Activated CD8-positive, alpha-beta memory T cell treated with anti-CD3 and anti-CD28 coated beads, Interleukin-2, amount 10 ng/mL, durations not matched to agents 7 days and 5 days (primary cell): ENCODE measurements around the gene INTS3. TPM values are rescaled to one million over a fixed set of nuclear protein-coding genes. Genes with fewer than 3 reads are reported as not detected.
"Not testable (repeated sequence)": the region's sequence is repeated elsewhere in the genome, so short reads cannot be mapped to it uniquely, and the experiment has no call there.

Experiments
- ATAC-seq: fragments of 150-1000 bp; cut with Tn5 transposase; one replicate; pipeline ENCODE4 v1.10.0; 2021; ENCODE audit warnings: moderate library complexity
- CTCF ChIA-PET: fragments of 350-600 bp; sonication (Branson Sonifier 250); formaldehyde crosslinking; loops from one replicate; lab custom pipeline; 2021; ENCODE audit warnings: antibody characterized with exemption; lab: Charles Lee
- DNase-seq: peaks from one replicate; pipeline ENCODE4 v3.0.0-alpha.2; 2020
- H3K27ac Mint-ChIP-seq: one replicate; pipeline ENCODE4 v1.8.0; 2021; ENCODE audit warnings: mild to moderate bottlenecking, mixed read lengths
- H3K27me3 Mint-ChIP-seq: one replicate; pipeline ENCODE4 v1.8.0; 2021; ENCODE audit warnings: mixed read lengths
- H3K36me3 Mint-ChIP-seq: one replicate; pipeline ENCODE4 v1.8.0; 2021; ENCODE audit warnings: mild to moderate bottlenecking, mixed read lengths
- H3K4me1 Mint-ChIP-seq: one replicate; pipeline ENCODE4 v1.8.0; 2021; ENCODE audit warnings: mixed read lengths
- H3K4me3 Mint-ChIP-seq: one replicate; pipeline ENCODE4 v1.8.0; 2021; ENCODE audit warnings: mild to moderate bottlenecking, moderate library complexity, mixed read lengths
- H3K9me3 Mint-ChIP-seq: one replicate; pipeline ENCODE4 v1.8.0; 2022; ENCODE audit warnings: low read depth, mixed read lengths
- total RNA-seq, 2 experiments: library from RNA; stranded (reverse); gene quantifications; one replicate each; pipeline ENCODE4 v1.2.3, GENCODE V29; 2021

INTS3 gene
- total RNA-seq, 2 experiments from 2014 or later: 50.2 to 51.5 TPM

DNA sequence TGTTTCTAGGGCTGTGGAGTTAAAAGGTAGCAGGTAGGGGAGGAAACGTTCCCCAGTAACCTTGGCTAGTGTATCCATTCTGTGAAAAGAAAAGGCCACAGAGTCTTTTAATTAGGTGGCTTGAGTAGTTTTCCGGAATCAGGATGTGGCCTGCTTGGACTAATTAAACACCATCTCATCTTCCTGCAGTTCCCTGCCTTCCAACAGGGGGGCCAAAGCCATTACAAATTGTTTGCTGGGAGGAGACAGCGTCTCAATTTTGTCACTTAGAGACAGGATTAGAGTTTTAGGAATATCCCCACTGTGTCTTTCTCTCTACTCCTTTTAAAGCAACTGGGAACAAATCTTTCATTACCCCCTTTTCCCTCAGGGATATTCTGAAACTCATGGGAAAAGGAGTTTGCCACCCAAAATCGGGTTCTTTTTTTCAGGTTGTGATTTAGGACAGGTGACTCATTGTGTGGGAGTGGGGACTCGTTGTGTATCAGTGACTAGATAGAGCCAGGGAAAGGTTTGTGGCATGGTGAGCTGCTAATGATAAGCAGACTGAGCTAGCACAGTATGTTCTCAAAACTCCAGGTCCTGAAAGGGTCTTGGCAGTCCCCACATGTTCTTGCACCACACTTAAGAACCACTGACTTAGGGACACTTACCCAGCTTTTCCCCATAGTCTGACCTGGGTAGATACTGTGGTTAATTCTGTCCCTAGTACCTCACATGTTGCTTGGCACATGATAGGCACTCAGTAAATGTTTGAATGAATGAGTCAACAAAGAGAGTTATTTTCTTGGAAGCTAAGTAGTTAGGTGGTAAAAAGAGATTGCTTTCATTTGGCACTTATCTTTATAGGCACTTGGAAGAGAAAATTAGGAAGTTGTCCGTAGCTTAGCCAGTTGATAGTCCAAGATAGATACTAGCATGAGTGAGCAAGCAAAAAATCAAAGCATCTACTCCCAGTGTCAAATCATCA lies 22.5 kb downstream of the INTS3 start:
- Mint-ChIP-seq H3K4me1 (peaks cover 5% of the 10 kb centered on the region), H3K27ac (no peak overlapping the region), H3K9me3 (no peaks in the 10 kb centered on the region), H3K27me3 (no peaks in the 10 kb centered on the region), H3K36me3 (peaks cover 37% of the 10 kb centered on the region), H3K4me3 (no peak overlapping the region)
- CTCF ChIA-PET: interaction anchor here (0.6 to 2.9 kb wide), 5 partner anchors 23 to 239 kb away, joined by 3 to 9 read pairs (median 3); partner anchors contain the start of gene INTS3
- ATAC-seq (no peak), DNase-seq (no peak)

DNA sequence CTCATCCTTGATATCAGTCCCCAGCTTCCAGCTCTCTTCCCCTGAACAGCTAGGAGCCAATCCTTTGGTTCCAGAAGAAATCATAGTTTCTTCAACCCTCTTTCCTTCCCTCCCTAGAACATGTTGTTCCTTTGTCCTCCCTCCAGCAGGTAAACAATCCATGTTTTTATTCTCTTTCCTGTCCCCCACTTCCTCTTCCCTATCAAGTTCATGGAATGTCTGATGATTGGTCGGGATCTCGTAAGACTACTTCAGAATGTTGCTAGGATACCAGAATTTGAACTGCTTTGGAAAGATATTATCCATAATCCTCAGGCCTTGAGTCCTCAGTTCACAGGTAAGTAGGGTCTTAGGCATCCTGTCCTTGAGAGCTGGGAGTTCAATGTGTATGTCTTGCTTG lies 24.2 kb downstream of the INTS3 start:
- Mint-ChIP-seq H3K4me1 (peaks cover 5% of the 10 kb centered on the region), H3K36me3 (peaks cover 34% of the 10 kb centered on the region), H3K27ac (no peak overlapping the region), H3K4me3 (no peak overlapping the region), H3K9me3 (no peaks in the 10 kb centered on the region), H3K27me3 (no peaks in the 10 kb centered on the region)
- ATAC-seq (no peak), DNase-seq (no peak)
- CTCF ChIA-PET: interaction anchor here (1.0 to 1.5 kb wide), 3 partner anchors 72 to 80 kb away, joined by 3 to 6 read pairs (median 3); no protein-coding TSS in a partner anchor

DNA sequence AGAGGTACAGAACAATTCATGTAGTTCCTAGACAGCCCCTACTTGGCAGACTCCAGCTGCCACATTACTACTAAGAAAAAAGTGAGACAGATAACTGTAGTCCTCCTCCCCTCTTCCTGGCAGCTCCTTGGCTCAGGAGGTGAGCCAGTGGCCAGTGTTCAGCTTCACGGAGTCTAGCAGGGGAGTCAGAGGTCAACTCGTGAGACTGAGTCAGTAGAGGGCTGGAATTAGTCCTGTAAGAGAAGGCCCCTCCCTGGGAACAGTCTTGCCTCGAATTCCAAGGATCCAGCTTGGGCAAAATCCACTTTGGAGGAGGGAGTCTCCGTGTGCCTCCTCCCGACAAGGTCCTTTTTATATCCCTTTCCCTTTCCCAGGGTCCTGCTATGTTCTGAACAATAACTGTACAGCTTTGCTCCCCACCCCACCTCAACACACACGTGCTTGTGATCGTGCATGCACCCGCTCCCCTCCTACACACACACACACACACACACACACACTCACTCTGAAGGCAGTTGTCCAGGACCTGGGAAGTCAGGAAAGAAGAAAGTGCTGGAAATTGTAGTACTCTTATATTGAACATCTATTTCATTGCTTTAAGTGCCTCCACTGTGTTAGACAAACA lies 24.8 kb downstream of the INTS3 start:
- CTCF ChIA-PET: interaction anchor here (1.4 to 1.5 kb wide), 2 partner anchors 73 to 80 kb away, joined by 3 to 6 read pairs; no protein-coding TSS in a partner anchor

DNA sequence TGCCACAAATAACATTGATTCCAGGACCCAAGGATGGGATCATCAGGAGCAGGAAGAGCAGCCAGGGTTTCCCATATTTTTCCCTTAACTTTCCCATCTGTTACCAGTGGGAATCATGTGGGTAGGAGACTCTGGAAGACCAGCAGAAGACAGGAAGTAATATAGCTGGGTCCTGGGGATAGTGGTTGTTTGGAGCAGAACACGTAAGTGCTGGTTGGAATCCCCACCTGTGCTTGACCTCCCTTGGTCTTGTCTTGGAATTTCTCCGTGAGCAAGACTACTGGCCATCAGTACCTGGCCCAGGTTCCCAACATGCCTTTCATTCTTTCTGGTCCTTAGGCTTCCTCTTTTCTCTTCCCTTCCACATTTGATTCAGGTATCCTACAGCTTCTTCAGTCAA lies 26.4 kb downstream of the INTS3 start:
- Mint-ChIP-seq H3K36me3 (peaks cover 34% of the 10 kb centered on the region), H3K4me3 (no peak overlapping the region), H3K9me3 (no peaks in the 10 kb centered on the region), H3K4me1 (peaks cover 4% of the 10 kb centered on the region), H3K27me3 (no peaks in the 10 kb centered on the region), H3K27ac (no peak overlapping the region)
- no peak for ATAC-seq
- DNase-seq: no peak
- CTCF ChIA-PET: interaction anchor here (1.2 to 1.6 kb wide), 2 partner anchors 42 to 49 kb away, joined by 3 to 4 read pairs; no protein-coding TSS in a partner anchor

More for the DNA sequence above, 24.8 kb downstream of the INTS3 start:
- no peaks in the 10 kb centered on the region for H3K27me3 Mint-ChIP-seq
- DNase-seq (no peak), ATAC-seq (no peak)
- H3K4me1 Mint-ChIP-seq: peaks cover 5% of the 10 kb centered on the region
- H3K9me3 Mint-ChIP-seq: no peaks in the 10 kb centered on the region
- H3K27ac Mint-ChIP-seq: no peak overlapping the region
- H3K4me3 Mint-ChIP-seq: no peak overlapping the region
- peaks cover 34% of the 10 kb centered on the region for H3K36me3 Mint-ChIP-seq

DNA sequence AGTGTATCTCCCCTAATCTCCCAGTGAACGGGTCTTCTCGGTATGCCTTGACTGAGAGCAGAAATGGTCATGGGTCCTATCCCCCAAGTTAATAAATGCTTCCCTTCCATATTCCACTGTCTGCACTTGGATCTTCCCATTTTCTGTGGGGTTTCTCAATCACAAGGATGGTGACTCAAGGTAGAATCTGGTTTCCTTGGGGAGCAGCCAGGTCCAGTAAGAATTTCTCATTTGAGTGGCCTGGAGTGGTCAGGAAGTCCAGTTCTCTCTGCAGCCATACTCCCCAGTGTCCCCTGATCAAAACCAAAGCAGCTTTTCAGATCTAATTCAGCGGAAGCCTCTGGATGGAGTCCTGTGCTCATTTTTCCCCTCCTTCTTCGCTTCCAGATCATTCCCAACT lies 32.6 kb downstream of the INTS3 start:
- CTCF ChIA-PET: interaction anchor here (1.2 kb wide), 1 partner anchor 25 kb away, joined by 3 read pairs; no protein-coding TSS in a partner anchor
- Mint-ChIP-seq H3K9me3 (no peaks in the 10 kb centered on the region), H3K27ac (no peak overlapping the region), H3K27me3 (no peaks in the 10 kb centered on the region), H3K36me3 (peaks cover 31% of the 10 kb centered on the region), H3K4me3 (no peak overlapping the region), H3K4me1 (no peaks in the 10 kb centered on the region)
- ATAC-seq: no peak
- DNase-seq: no peak

DNA sequence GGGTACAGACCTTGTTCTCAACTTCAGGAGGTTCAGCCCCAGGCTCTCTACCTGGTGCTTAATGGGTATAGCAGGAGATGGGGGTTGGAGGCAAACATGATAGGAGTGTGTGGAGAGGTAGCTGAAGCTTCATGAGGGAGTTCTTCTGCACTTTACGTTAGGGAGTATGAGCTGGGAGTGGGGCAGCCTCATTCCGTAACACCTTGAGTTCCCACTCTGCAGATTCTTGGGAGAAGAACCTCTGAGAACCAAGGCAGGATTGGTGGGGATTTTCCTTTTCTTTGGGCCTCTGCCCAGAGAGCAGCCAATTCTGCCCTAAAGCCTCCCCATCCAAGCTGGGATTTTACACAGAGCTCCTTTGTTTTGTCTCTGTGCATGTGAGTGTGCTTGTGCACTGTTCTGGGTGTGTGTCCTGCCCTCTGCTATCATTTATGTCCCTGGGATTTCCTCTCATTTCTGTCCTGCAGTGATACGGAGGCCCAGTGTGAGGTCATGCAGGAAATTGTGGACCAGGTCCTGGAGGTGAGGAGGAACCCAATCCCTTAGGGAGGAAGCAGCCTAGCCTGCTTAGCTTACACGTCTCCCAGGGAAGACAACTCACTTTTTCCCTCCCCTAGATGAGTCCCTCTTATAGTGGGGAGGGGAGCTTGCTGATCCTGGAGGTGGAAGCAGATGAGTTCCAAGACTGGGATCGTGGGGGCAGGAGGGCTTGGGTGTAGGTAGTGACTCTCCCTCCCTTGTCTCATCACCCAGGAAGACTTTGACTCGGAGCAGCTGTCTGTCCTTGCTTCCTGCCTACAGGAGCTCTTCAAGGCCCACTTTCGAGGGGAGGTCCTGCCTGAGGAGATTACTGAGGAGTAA lies 35.7 kb downstream of the INTS3 start:
- DNase-seq: no peak
- no peaks in the 10 kb centered on the region for H3K9me3 Mint-ChIP-seq

DNA sequence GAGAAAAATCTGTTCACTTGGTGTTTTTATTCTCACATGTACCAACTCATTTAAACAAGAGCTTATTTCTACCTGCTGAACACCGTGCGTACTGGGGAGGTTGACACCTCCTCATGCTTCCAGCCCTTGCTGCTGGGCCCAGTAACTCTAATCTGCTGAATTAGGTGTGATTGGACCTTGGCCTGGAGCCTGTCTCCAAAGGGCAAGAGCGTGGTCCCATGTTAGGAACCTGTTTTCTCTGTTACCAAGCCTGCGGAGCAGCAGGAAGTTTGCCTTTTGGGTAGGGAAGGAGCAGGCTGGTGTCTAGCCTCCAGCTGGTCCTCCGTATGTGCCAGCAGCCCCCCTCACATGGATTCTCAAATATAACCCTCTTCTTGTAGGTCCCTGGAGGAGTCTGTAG lies 36.5 kb downstream of the INTS3 start:
- no peak for ATAC-seq
- CTCF ChIA-PET: interaction anchor here (0.7 to 1.3 kb wide), 2 partner anchors 19 to 253 kb away, joined by 3 read pairs; no protein-coding TSS in a partner anchor
- Mint-ChIP-seq H3K27me3 (no peaks in the 10 kb centered on the region), H3K4me3 (no peak overlapping the region), H3K4me1 (no peaks in the 10 kb centered on the region), H3K27ac (no peak overlapping the region), H3K36me3 (peaks cover 40% of the 10 kb centered on the region), H3K9me3 (no peaks in the 10 kb centered on the region)
- no peak for DNase-seq

More for the DNA sequence above, 35.7 kb downstream of the INTS3 start:
- Mint-ChIP-seq H3K36me3 (peaks cover 37% of the 10 kb centered on the region), H3K4me3 (no peak overlapping the region), H3K4me1 (no peaks in the 10 kb centered on the region), H3K27me3 (no peaks in the 10 kb centered on the region), H3K27ac (no peak overlapping the region)
- CTCF ChIA-PET: interaction anchor here (0.7 to 1.3 kb wide), 4 partner anchors 12 to 252 kb away, joined by 3 to 4 read pairs (median 4); partner anchors contain the start of gene SLC27A3
- ATAC-seq: no peak

DNA sequence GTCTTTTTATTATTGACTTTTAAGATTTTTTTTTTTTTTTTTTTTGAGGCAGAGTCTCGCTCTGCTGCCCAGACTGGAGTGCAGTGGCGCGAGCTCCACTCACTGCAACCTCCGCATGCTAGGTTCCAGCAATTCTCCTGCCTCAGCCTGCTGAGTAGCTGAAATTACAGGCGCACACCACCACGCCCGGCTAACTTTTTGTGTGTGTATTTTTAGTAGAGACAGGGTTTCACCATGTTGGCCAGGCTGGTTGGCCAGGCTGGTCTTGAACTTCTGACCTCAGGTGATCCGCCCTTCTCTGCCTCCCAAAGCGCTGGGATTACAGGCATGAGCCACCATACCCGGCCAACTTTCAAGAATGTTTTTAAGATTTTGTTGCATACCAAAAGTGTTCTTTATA lies 38.8 kb downstream of the INTS3 start:
- peaks cover 34% of the 10 kb centered on the region for H3K36me3 Mint-ChIP-seq
- not testable (repeated sequence) for H3K4me3 Mint-ChIP-seq, H3K27me3 Mint-ChIP-seq, ATAC-seq, H3K4me1 Mint-ChIP-seq, H3K9me3 Mint-ChIP-seq, DNase-seq, H3K27ac Mint-ChIP-seq
- CTCF ChIA-PET: interaction anchor here (0.7 to 2.1 kb wide), 2 partner anchors 30 to 194 kb away, joined by 3 to 5 read pairs; no protein-coding TSS in a partner anchor

DNA sequence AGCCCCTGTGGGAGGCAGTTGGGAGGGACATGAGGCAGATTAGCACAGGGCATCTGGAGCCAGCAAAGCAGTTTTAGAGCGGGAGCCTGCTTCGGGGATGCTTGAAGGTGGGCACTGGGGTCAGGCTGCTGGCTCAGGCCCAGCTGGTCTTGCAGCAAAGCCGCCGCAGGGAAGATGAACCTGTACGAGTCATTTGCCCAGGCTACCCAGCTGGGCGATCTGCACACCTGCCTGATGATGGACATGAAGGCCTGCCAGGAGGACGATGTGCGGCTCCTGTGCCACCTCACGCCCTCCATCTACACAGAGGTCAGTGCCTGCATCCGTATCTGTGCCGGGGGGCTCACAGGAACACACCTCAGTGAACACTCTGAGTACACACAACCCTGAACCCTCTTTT lies 39.7 kb downstream of the INTS3 start:
- Mint-ChIP-seq H3K4me3 (no peak overlapping the region), H3K4me1 (no peaks in the 10 kb centered on the region), H3K36me3 (peaks cover 32% of the 10 kb centered on the region), H3K27me3 (no peaks in the 10 kb centered on the region), H3K27ac (no peak overlapping the region), H3K9me3 (no peaks in the 10 kb centered on the region)
- DNase-seq: no peak
- ATAC-seq: no peak
- CTCF ChIA-PET: interaction anchor here (0.7 to 2.1 kb wide), 2 partner anchors 29 to 195 kb away, joined by 3 to 5 read pairs; no protein-coding TSS in a partner anchor

DNA sequence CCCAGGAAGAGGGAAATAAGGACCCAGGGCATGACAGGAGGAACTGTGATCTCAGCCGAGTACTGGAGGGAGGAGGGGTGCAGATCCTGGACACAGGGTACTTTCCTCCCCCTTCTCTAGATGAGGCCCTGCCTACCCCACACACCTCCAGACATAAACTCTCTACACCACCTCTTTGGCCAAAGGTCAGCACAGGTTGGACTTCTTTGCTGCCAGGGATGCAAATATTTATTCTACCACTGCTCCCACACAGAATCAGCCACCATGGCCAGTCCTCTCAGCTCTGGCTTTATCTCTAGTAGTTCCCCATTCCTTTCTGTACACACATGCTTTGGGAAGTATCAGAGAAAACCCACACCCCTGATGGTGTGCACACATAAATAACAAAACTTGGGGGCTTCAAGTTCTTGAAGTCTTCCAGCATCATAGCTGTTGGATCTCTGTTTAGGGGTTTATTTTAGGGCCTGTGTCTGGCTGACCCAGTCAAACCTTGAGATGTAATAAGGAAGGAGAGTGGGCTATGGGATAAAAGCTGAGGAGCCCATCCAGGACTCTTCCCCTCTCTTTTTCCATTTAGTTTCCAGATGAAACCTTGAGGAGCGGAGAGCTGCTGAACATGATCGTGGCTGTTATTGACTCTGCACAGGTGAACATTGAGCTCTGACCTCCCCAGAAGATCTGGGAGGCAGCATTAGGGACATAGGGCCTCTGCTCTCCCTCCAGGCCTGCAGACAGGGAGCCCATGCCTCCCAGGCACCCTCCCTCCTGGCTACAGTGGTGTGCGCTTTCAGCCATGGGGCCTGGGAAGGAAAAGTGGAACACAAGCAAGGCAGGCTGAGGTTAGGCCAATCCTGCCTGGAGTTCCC lies 40.7 kb downstream of the INTS3 start:
- DNase-seq: no peak
- Mint-ChIP-seq H3K27ac (no peak overlapping the region), H3K4me1 (peaks cover 7% of the 10 kb centered on the region), H3K27me3 (no peaks in the 10 kb centered on the region), H3K36me3 (peaks cover 26% of the 10 kb centered on the region), H3K4me3 (no peak overlapping the region), H3K9me3 (no peaks in the 10 kb centered on the region)
- CTCF ChIA-PET: no interaction called here
- no peak for ATAC-seq

DNA sequence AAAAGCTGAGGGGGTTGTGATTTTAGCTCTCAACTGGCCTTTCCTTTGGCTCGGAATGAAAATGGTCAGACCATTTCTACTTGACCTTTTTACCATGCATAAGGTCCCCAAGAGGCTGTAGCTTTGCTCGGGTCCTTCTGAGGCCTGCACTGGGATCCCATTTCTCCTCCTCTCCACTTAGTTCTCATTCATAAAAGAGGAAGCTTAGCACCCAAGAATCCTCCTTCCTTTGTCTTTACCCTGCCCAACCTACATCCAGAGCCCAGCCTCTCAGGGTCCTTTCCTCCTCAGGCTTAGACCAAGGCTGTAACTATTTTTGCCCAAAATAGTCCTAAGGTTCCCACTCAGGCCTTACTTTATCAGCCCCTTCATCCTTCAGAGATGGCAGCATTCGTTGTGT lies 41.4 kb downstream of the INTS3 start:
- DNase-seq: no peak
- H3K4me1 Mint-ChIP-seq: peaks cover 14% of the 10 kb centered on the region
- peaks cover 24% of the 10 kb centered on the region for H3K36me3 Mint-ChIP-seq
- H3K9me3 Mint-ChIP-seq: no peaks in the 10 kb centered on the region
- H3K27me3 Mint-ChIP-seq: no peaks in the 10 kb centered on the region
- ATAC-seq: no peak
- CTCF ChIA-PET: no interaction called here
- no peak overlapping the region for H3K4me3 Mint-ChIP-seq
- peak overlapping the region; percentile 8 for H3K27ac Mint-ChIP-seq

DNA sequence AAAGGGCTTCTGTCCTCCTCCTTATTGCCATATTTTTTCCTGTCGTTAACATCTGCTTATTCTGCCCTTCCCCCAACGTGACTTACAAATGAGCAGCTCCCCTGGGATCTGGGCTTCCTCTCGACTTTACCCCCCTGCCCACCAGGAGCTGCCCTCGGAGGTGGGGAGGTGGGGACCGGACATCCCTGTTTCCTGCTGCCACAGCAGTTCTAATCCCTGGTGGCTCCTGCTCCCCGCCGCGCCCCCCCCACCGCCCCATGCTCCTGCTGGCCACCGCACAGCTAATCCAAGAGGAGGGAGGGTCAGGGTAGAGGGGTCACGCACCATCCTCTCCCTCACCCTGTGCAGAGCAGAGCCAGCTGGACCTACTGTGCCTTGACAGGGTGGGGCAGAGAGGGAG lies 42.9 kb downstream of the INTS3 start:
- H3K4me3 Mint-ChIP-seq: no peak overlapping the region
- H3K36me3 Mint-ChIP-seq: peaks cover 17% of the 10 kb centered on the region
- no peaks in the 10 kb centered on the region for H3K27me3 Mint-ChIP-seq
- no peak for DNase-seq
- peaks cover 25% of the 10 kb centered on the region for H3K4me1 Mint-ChIP-seq
- CTCF ChIA-PET: no interaction called here
- H3K27ac Mint-ChIP-seq: no peak overlapping the region
- H3K9me3 Mint-ChIP-seq: no peaks in the 10 kb centered on the region
- ATAC-seq: no peak
